CD4-positive, alpha-beta T cell treated with Interleukin-6 at 100 ng/mL for 8 hours (primary cell): ENCODE results near the gene PMF1.
A peak's percentile ranks its signal among the peaks of the same experiment; 100 is the strongest.

Source experiments
- DNase-seq: peaks from one replicate; pipeline ENCODE4 v3.0.0-alpha.2; 2020; ENCODE audit warnings: mixed read lengths, low spot score

The PMF1 gene

GRCh38 chr1:156268336-156268735, 55.5 kb downstream of the PMF1 start:
- DNase-seq = no peak

- DNase-seq = no peak
These were observed 57.5 kb downstream of the PMF1 start for GRCh38 chr1:156270314-156270713.

- DNase-seq = no peak
These were observed 63.7 kb downstream of the PMF1 start for GRCh38 chr1:156276532-156276931.

- DNase-seq = no peak
These were observed 64.2 kb downstream of the PMF1 start for GRCh38 chr1:156276966-156277381.

GRCh38 chr1:156279837-156280236, 67.0 kb downstream of the PMF1 start:
- DNase-seq = no peak

- DNase-seq = no peak
These were observed 68.5 kb downstream of the PMF1 start for GRCh38 chr1:156281281-156281680.

- DNase-seq = no peak
These were observed 69.1 kb downstream of the PMF1 start for GRCh38 chr1:156281693-156282478.

- peak; percentile 97 for DNase-seq
These were observed 69.8 kb downstream of the PMF1 start, which contains the start of gene SMG5 for GRCh38 chr1:156282479-156283222. Gene SMG5 (minus strand): TSS chr1:156282825. CDS start chr1:156282680, 145 bp downstream.

- no peak for DNase-seq
These were observed 70.7 kb downstream of the PMF1 start for GRCh38 chr1:156283521-156283920.

GRCh38 chr1:156284112-156284511, 71.3 kb downstream of the PMF1 start, which contains the start of gene TMEM79:
Gene TMEM79 (plus strand): TSS chr1:156284325. CDS start chr1:156285227, 902 bp downstream.
- DNase-seq = no peak

- DNase-seq = no peak
These were observed 72.0 kb downstream of the PMF1 start for GRCh38 chr1:156284757-156285156.

GRCh38 chr1:156285437-156285836, 72.6 kb downstream of the PMF1 start:
- DNase-seq = no peak

- no peak for DNase-seq
These were observed 73.3 kb downstream of the PMF1 start for GRCh38 chr1:156286061-156286460.
